ENCODE results near the gene KSR2.

GRCh38 chr12:117430246-117430645 lies 538.5 kb downstream of the KSR2 start:
- TF ChIP-seq CTCF (IDR thresholded peaks at IDR 0.05): no peak
- no peak for TF ChIP-seq POLR2A (IDR thresholded peaks at IDR 0.05)

Measured in ovary (tissue), 3 donors.